Measurements from ENCODE around the gene IGFBP7.

The IGFBP7 gene

GRCh38 chr4:57117491-57117890 lies 7.3 kb upstream of the IGFBP7 start:
- no peak for FAIRE-seq
- TF ChIP-seq POLR2A (IDR thresholded peaks at IDR 0.05; ENCODE audit: low read depth, low read length): no peak
- no peak for DNase-seq (ENCODE audit: insufficient read length, low spot score)

GRCh38 chr4:57116245-57116644 lies 6.1 kb upstream of the IGFBP7 start:
- DNase-seq (ENCODE audit: insufficient read length, low spot score) (no peak), FAIRE-seq (no peak)
- TF ChIP-seq POLR2A (IDR thresholded peaks at IDR 0.05; ENCODE audit: low read depth, low read length): no peak

GRCh38 chr4:57114973-57115372 lies 4.8 kb upstream of the IGFBP7 start:
- TF ChIP-seq POLR2A (IDR thresholded peaks at IDR 0.05; ENCODE audit: low read depth, low read length): no peak
- FAIRE-seq: no peak
- peak; percentile 18 for DNase-seq (ENCODE audit: insufficient read length, low spot score)

DNA sequence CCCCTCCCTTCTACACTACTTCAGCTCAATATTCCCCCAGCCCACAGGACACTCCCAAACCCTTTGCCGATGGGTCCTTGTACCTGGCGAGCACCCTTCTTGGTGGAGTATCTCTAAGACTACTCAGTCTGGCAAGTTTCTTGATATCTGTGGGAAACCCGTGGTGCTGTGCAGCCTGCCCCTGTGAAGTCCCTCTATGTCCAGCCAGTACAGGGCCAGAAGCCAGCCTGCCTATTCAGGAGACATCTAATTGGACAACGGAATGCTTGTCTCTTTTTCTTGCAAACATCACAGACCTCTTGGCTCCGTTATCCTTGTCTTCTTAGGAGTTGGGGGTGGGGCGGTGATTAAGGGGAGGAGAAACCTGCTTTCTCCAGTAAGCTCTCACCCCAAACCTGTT lies 3.7 kb upstream of the IGFBP7 start:
- no peak for TF ChIP-seq POLR2A (IDR thresholded peaks at IDR 0.05; ENCODE audit: low read depth, low read length)
- FAIRE-seq: no peak

GRCh38 chr4:57110640-57111511 lies 691 bp upstream of the IGFBP7 start:
- FAIRE-seq: no peak
- TF ChIP-seq POLR2A (IDR thresholded peaks at IDR 0.05; ENCODE audit: low read depth, low read length): 0 out of 2 replicates have a peak, but pooled peaks have one; percentile 24
- no peak for DNase-seq (ENCODE audit: insufficient read length, low spot score)

More for the DNA sequence above, 3.7 kb upstream of the IGFBP7 start:
- no peak for DNase-seq (ENCODE audit: insufficient read length, low spot score)

DNA sequence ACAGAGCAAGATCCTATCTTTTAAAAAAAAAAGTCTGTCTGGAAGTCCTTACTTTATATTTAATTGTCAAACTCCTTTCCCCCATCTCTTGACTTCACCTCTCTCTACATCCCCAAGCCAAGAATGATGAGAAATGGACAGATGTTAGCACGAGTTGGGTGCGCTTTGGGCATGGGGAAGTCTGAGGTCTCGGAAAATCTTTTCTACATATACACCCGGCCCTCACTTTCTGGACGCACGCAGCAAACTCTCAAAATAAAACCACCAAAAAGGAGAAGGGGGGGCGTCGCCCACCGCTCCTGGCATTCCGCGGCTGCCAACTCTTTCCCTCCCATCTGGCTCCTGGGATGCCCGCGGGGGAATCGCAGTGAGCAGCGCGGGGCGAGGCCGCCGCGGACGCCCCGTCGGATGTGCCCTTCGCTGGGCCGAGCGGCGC lies 756 bp downstream of the IGFBP7 start:
- no peak for DNase-seq (ENCODE audit: insufficient read length, low spot score)
- no peak for TF ChIP-seq POLR2A (IDR thresholded peaks at IDR 0.05; ENCODE audit: low read depth, low read length)
- FAIRE-seq: no peak

DNA sequence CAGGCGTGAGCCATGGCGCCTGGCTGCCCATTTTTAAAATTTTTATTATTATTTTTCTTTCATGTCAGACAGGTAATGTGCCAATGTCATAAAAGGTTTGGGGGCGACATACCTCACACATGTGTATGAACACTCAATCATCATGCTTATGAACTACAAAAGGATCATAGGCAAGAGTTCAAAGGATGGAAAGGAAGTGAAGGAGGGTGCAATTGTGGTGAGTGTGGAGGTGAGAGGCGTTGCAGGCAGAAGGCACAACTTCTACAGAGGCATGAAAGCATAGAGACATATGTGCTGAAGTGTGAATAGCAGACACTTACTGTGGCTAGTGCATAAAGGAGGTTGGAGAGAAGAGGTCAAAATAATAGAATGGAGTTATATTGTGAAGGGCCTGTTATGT lies 4.0 kb downstream of the IGFBP7 start:
- no peak for FAIRE-seq
- no peak for DNase-seq (ENCODE audit: insufficient read length, low spot score)
- no peak for TF ChIP-seq POLR2A (IDR thresholded peaks at IDR 0.05; ENCODE audit: low read depth, low read length)

DNA sequence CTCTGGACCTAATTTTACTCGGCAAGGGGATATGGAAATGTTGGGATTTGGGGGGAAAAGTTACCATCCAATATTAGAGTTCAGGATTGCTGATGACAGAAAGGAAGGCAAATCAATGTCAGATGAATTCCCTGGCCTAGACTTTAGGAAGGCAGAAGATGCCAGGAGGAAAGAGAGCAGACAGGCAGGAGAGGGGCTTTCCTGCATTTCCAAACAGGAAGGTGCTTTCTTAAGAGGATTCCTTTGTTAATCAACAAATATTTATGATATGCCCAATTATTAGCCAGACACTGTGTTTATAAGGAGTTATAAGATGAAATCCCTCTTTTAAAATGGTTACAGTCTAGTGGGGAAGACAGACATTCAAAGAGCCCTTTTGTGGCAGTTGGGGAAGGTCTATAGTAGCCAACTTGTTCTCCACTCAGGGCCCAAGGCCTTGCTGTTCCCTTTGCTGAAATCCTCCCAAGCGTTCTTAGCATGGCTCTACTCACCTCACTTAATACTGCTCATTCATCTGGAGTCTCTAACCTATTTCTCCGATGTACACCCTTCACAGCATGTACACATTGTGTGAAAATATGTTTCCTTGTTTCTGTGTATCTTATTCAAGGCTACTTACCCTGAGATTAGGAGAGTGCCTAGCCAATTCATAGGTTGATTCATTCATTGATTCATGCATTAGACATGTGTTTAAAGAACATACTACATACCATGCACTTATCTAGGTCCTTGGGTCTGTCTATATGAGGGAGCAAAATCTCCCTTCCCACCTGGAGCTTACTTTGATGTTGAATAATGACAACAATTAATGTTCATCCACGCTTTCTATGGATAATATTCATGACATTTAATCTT lies 5.3 kb downstream of the IGFBP7 start:
- TF ChIP-seq POLR2A (IDR thresholded peaks at IDR 0.05; ENCODE audit: low read depth, low read length): no peak

DNA sequence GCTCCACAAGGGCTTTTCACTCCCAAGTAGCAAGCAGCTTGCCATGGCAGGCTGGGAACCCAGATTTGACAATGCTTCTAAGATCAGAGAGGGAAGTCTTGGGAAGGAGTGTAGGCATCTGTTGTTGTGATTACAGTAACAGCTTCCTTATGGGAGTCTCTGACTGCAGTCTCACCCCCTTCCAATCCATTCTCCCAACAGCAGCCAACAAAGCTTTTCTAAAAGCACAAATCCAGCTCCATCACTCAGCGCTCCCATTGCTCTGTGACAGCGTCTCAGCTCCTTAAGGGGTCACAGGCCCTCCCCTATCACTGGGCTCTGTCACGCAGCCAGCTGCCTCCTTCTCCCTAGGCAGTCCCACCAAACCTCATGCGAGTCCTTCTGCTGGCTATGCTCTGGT lies 7.1 kb downstream of the IGFBP7 start:
- no peak for FAIRE-seq
- no peak for DNase-seq (ENCODE audit: insufficient read length, low spot score)
- TF ChIP-seq POLR2A (IDR thresholded peaks at IDR 0.05; ENCODE audit: low read depth, low read length): no peak

More for the DNA sequence above, 5.3 kb downstream of the IGFBP7 start:
- DNase-seq (ENCODE audit: insufficient read length, low spot score): no peak
- no peak for FAIRE-seq

DNA sequence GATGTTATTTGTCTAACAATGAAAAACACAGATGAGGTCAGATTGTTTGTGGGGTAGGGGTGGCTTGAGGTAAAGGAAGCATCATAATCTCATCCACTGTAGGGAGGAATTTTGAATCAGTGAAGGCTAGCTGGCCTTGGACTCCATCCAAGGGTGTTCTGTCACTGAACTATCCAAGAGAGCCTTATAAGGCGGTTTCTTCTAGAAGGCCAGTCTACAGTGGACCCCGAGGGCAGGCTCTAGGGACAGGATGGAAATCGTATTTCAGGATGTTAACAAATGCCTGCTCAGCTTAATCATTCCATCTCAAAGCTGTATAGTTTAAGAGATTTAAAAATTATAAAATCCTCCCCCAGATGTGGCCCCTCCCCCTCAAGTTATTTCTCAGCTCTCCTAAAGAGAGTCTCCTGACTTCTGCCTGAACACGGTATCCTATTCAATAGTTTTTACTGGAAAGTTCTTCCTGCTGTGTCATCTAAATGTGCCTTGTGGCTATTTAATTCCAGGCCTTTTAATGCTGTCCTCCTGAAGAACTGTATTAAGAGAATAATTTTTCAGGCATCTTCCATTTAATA lies 8.0 kb downstream of the IGFBP7 start:
- TF ChIP-seq POLR2A (IDR thresholded peaks at IDR 0.05; ENCODE audit: low read depth, low read length): no peak
- DNase-seq (ENCODE audit: insufficient read length, low spot score) (no peak), FAIRE-seq (no peak)

DNA sequence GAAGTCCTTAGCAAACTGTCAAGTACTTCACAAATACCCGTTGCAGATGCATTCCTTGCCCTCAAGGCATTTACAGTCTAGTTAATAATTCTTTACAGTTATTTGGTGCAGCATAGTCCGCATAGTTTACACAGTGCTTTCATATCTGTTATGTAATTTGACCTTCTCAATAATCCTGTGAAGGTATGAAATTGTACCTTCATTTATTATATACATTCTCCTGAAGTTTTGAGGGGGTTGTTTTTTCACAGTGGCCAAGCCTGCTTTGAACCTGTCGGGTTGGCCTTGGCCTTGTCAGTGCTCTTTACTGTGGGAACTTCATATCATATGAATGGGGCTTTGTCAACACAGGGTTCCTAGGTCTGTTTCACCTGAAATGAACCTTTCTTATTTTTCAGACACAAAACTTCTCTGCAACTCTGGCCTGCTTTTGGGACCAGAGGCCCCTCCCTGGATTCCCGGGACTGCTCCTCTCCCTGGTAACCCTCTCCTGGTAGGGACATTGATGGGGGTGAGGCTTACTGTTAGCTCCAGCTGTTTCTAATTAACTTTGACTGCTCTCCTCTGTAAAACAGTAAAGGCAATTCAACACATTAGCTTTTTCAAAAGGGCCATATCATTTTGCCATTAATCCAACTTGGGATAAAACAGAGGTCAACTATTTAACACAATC lies 9.1 kb downstream of the IGFBP7 start:
- no peak for TF ChIP-seq POLR2A (IDR thresholded peaks at IDR 0.05; ENCODE audit: low read depth, low read length)
- FAIRE-seq (no peak), DNase-seq (ENCODE audit: insufficient read length, low spot score) (no peak)

DNA sequence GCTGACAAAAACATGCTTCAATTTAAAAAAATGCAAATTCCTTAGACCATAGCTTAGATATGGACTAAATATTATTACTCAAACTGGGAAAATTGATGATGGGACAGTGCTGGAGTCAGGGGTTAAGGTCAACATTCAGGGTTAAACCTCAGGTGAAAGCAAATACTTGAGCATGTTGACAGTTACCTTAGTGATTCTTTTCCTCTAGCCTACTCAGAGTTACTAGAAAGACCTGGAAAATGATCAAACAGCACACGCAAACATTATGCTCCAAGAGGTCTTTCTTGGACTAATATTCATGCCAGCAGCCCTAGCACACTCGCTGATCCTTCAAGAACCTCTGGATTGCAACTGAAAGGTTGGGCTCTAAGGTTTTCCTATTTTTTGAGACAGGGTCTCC lies 10.8 kb downstream of the IGFBP7 start:
- FAIRE-seq (no peak), DNase-seq (ENCODE audit: insufficient read length, low spot score) (no peak)
- TF ChIP-seq POLR2A (IDR thresholded peaks at IDR 0.05; ENCODE audit: low read depth, low read length): no peak

GRCh38 chr4:57098941-57099340 lies 11.2 kb downstream of the IGFBP7 start:
- FAIRE-seq (no peak), DNase-seq (ENCODE audit: insufficient read length, low spot score) (no peak)
- TF ChIP-seq POLR2A (IDR thresholded peaks at IDR 0.05; ENCODE audit: low read depth, low read length): no peak

DNA sequence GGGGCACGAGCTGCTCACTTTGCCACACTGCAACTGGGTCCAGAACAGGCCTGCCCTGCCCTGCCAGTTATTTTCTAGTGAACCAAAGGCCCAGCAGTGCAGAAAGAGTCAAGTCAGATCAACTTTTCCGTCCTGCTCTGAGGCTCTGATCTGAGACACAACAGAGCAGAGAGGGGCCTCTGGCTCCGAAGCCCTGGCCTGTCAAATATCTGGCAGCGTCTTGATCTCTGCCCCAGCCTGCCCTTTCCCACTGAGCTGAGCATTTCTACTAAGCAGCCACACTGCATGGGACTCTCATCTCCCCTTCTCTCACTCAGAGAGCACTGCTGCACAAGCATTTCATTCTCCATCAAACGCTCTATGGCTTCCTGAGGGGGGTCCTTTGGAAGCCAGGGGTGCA lies 11.8 kb downstream of the IGFBP7 start:
- no peak for FAIRE-seq
- TF ChIP-seq POLR2A (IDR thresholded peaks at IDR 0.05; ENCODE audit: low read depth, low read length): no peak
- no peak for DNase-seq (ENCODE audit: insufficient read length, low spot score)

Data from H54 (cell line).